ENCODE measurements around the gene EGFR.

DNA sequence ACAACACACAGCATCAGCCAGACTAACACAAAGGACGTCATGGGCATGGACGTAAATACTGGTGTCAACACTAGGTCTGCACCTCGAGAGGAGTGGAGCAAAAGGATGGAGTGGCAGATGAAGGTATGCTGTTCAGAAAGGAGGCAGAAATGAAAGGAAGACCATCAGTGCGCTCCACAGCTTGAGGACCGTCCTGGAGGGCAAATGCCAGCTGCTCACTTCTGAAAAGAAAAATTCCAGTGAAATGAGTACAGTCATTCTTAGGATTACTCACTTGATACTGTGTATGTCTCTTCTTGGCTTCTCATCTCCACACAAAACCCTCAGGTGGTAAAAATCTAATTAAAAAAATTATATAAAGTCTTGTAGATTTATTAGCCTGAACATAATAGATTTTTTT, 44.8 kb downstream of the EGFR start:
- TF ChIP-seq, protein P1, sequence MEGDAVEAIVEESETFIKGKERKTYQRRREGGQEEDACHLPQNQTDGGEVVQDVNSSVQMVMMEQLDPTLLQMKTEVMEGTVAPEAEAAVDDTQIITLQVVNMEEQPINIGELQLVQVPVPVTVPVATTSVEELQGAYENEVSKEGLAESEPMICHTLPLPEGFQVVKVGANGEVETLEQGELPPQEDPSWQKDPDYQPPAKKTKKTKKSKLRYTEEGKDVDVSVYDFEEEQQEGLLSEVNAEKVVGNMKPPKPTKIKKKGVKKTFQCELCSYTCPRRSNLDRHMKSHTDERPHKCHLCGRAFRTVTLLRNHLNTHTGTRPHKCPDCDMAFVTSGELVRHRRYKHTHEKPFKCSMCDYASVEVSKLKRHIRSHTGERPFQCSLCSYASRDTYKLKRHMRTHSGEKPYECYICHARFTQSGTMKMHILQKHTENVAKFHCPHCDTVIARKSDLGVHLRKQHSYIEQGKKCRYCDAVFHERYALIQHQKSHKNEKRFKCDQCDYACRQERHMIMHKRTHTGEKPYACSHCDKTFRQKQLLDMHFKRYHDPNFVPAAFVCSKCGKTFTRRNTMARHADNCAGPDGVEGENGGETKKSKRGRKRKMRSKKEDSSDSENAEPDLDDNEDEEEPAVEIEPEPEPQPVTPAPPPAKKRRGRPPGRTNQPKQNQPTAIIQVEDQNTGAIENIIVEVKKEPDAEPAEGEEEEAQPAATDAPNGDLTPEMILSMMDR (IDR thresholded peaks at IDR 0.05; ENCODE audit: insufficient read depth, low read length, poor library complexity, severe bottlenecking) = no peak
- no peak for TF ChIP-seq EZH2phosphoT487 (conservative IDR thresholded peaks at IDR 0.05; ENCODE audit: low read length)
